ENCODE data around the gene SLC9C1. TPM values are rescaled to one million over a fixed set of nuclear protein-coding genes. Genes with fewer than 3 reads are reported as not detected.

The SLC9C1 gene
- not detected in 2 replicates for total RNA-seq (2014; rRNA removed; shearing (Covaris generic))

- in situ Hi-C loops (cut with HindIII; ENCODE audit: low sequenced_read_pairs) = no loop called here
- DNase-seq (ENCODE audit: low spot score) = peak; percentile 82
These were observed at the start of gene SLC9C1 for GRCh38 chr3:112293368-112294321. Gene SLC9C1, minus strand, starts transcription at chr3:112294216. Its CDS starts 7,425 bp downstream, at chr3:112286791.

- in situ Hi-C loops (cut with HindIII; ENCODE audit: low sequenced_read_pairs) = no loop called here
- DNase-seq (ENCODE audit: low spot score) = no peak
These were observed 47.4 kb upstream of the SLC9C1 start for GRCh38 chr3:112341386-112341785.

GRCh38 chr3:112339609-112340008 is 45.6 kb upstream of the SLC9C1 start:
- in situ Hi-C loops (cut with HindIII; ENCODE audit: low sequenced_read_pairs) = no loop called here
- DNase-seq (ENCODE audit: low spot score) = no peak

- no peak for DNase-seq (ENCODE audit: low spot score)
- in situ Hi-C loops (cut with HindIII; ENCODE audit: low sequenced_read_pairs) = no loop called here
These were observed 45.1 kb upstream of the SLC9C1 start for GRCh38 chr3:112339134-112339533.

GRCh38 chr3:112338727-112339056 is 44.7 kb upstream of the SLC9C1 start:
- no peak for DNase-seq (ENCODE audit: low spot score)
- in situ Hi-C loops (cut with HindIII; ENCODE audit: low sequenced_read_pairs) = no loop called here

- DNase-seq (ENCODE audit: low spot score) = peak; percentile 16
- in situ Hi-C loops (cut with HindIII; ENCODE audit: low sequenced_read_pairs) = no loop called here
These were observed 44.2 kb upstream of the SLC9C1 start for GRCh38 chr3:112338021-112338726.

GRCh38 chr3:112335434-112335781 is 41.4 kb upstream of the SLC9C1 start:
- in situ Hi-C loops (cut with HindIII; ENCODE audit: low sequenced_read_pairs) = no loop called here
- DNase-seq (ENCODE audit: low spot score) = peak; percentile 15

GRCh38 chr3:112334691-112335433 is 40.8 kb upstream of the SLC9C1 start:
- in situ Hi-C loops (cut with HindIII; ENCODE audit: low sequenced_read_pairs) = no loop called here
- peak; percentile 47 for DNase-seq (ENCODE audit: low spot score)

- DNase-seq (ENCODE audit: low spot score) = peak; percentile 79
- in situ Hi-C loops (cut with HindIII; ENCODE audit: low sequenced_read_pairs) = no loop called here
These were observed 39.6 kb upstream of the SLC9C1 start for GRCh38 chr3:112333381-112334317.

GRCh38 chr3:112333002-112333380 is 39.0 kb upstream of the SLC9C1 start, which contains the start of gene CD200:
Gene CD200, plus strand, starts transcription at chr3:112333156. Its CDS starts 57 bp downstream, at chr3:112333213.
- peak; percentile 85 for DNase-seq (ENCODE audit: low spot score)
- in situ Hi-C loops (cut with HindIII; ENCODE audit: low sequenced_read_pairs) = no loop called here

- no peak for DNase-seq (ENCODE audit: low spot score)
- in situ Hi-C loops (cut with HindIII; ENCODE audit: low sequenced_read_pairs) = no loop called here
These were observed 37.8 kb upstream of the SLC9C1 start for GRCh38 chr3:112331851-112332250.

GRCh38 chr3:112327371-112327951 is 33.4 kb upstream of the SLC9C1 start:
- peak; percentile 69 for DNase-seq (ENCODE audit: low spot score)
- in situ Hi-C loops (cut with HindIII; ENCODE audit: low sequenced_read_pairs) = no loop called here

GRCh38 chr3:112321867-112322652 is 28.0 kb upstream of the SLC9C1 start:
- no peak for DNase-seq (ENCODE audit: low spot score)
- in situ Hi-C loops (cut with HindIII; ENCODE audit: low sequenced_read_pairs) = no loop called here

GRCh38 chr3:112320691-112321090 is 26.7 kb upstream of the SLC9C1 start:
- no peak for DNase-seq (ENCODE audit: low spot score)
- in situ Hi-C loops (cut with HindIII; ENCODE audit: low sequenced_read_pairs) = no loop called here

GRCh38 chr3:112319516-112320276 is 25.7 kb upstream of the SLC9C1 start:
- DNase-seq (ENCODE audit: low spot score) = no peak
- in situ Hi-C loops (cut with HindIII; ENCODE audit: low sequenced_read_pairs) = no loop called here

GRCh38 chr3:112315791-112316190 is 21.8 kb upstream of the SLC9C1 start:
- in situ Hi-C loops (cut with HindIII; ENCODE audit: low sequenced_read_pairs) = no loop called here

GRCh38 chr3:112314649-112315048 is 20.6 kb upstream of the SLC9C1 start:
- no peak for DNase-seq (ENCODE audit: low spot score)
- in situ Hi-C loops (cut with HindIII; ENCODE audit: low sequenced_read_pairs) = no loop called here

More at GRCh38 chr3:112315791-112316190, 21.8 kb upstream of the SLC9C1 start:
- no peak for DNase-seq (ENCODE audit: low spot score)
